GM19351 (cell line): ENCODE data around the gene AHSG.
"Not testable (repeated sequence)": the region's sequence is repeated elsewhere in the genome, so short reads cannot be mapped to it uniquely, and the experiment has no call there.

Experiments used
- ATAC-seq: cut with Tn5 transposase; IDR thresholded peaks from one replicate; pipeline ENCODE4 v1.9.1; 2021; ENCODE audit warnings: mild to moderate bottlenecking, moderate library complexity; ENCODE audit not compliant: unreplicated experiment

The AHSG gene

GRCh38 chr3:186617036-186617946 is 4.4 kb downstream of the AHSG start:
- peak; percentile 92 for ATAC-seq

GRCh38 chr3:186618318-186618938 is 5.6 kb downstream of the AHSG start:
- no peak for ATAC-seq

DNA sequence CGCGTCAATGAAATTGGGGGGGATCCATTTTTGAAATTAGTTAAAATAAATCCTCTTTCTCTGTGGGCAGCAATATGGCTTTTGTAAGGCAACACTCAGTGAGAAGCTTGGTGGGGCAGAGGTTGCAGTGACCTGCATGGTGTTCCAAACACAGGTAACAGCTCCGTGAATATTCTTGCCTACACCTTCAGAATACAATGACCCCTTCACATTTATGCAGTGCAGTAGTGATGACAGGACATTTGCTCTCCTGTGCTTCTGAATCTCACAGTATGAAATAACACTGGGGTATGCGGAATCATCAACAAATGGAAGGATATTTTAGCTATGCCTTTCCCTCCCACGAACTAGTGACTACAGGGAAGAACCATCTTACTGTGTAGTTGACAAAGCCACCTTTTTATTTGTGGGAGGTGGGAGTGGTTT is 6.9 kb downstream of the AHSG start:
- no peak for ATAC-seq

GRCh38 chr3:186620213-186621092 is 7.6 kb downstream of the AHSG start:
- no peak for ATAC-seq

GRCh38 chr3:186621894-186622650 is 9.2 kb downstream of the AHSG start:
- no peak for ATAC-seq

- no peak for ATAC-seq
Observed at GRCh38 chr3:186622651-186623310, 9.9 kb downstream of the AHSG start.

DNA sequence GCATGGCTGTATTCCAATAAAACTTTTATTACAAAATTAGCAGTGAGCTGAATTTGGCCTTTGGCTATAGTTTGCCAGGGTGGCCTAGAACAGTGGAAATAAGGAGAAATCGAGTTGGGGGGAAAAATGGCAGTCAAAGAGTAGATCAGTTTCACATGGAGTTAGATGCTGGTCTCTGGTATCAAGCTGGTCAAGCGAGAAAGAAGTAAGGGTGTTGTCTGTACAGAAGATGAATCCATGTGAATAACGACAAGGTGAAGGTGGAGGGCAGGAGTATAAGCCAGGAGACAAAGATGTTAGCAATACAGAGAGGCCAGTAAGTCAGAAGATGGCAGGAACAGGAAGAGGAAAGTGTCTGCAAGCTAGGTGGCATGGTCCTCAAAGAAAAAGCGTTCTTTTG is 11.7 kb downstream of the AHSG start:
- no peak for ATAC-seq

DNA sequence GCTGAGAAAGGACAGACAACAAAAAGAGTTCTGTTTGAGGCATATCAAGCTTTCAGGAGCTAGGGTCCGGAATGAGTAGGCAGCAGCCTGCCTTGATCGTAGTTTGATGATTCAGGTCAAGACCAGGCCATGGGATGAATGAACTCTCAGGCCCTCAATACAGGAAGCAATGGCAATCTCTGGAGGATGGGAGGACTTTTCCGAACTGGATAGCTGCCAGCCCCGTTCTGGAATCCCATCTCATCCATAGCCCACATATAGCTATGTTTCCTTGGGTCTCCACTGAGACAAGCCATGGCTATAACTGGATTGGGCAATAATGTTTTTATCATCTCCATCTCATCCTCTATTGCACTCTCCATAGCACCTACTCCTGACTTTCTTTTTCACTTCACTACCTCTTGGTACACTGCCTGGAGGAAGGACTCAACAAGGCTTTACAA is 12.8 kb downstream of the AHSG start:
- ATAC-seq: no peak

DNA sequence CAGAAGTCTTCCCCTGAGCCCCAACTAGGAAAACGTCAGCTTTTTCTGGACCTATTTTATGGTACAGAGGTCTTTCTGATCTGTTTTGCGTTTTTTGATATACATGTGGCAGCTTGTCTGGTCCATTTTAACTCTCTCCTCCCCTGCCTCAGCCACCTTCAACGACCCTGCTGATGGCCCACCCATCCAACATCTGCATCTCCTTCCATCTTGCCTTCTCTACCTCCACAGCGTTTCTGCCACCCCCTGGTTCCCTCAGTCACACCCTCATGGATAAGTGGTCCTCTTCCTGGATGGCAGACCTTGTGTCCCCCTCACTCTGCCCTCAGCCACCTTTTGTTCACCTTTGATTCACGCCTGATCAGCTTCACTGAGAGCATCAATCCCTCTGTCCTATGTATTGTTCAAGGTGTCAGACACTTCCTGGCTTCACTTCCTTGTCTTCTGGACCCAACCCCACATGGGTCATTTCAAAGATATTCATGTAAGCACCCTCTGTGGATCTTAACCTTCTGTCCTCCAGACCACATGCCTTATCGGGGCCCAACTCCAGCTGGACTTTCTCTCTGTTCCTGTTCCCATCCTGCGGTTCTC is 13.5 kb downstream of the AHSG start:
- ATAC-seq: no peak

- ATAC-seq: no peak
Observed at GRCh38 chr3:186627852-186628414, 15.1 kb downstream of the AHSG start.

- ATAC-seq: no peak
Observed at GRCh38 chr3:186628756-186629155, 15.9 kb downstream of the AHSG start.

- no peak for ATAC-seq
Observed at GRCh38 chr3:186630950-186631641, 18.2 kb downstream of the AHSG start.

DNA sequence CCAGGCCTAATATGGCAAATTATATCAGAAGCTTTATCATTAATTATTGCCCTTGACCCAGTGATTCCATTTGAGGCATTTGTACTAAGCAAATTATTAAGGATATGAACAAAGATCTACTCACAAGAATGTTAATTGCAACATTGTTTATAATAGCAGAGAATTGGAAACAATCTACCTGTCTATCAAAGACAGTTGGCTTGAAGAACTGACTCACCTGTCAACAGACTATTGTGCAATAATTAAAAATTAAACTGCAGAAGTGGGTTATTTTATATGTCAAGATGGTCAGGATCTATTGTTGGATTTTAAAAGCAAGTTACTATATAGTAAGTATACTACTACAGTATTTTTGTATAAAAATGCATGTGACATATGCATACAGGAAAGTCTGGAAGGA is 20.6 kb downstream of the AHSG start:
- ATAC-seq: no peak

GRCh38 chr3:186634207-186634606 is 21.3 kb downstream of the AHSG start:
- not testable (repeated sequence) for ATAC-seq

GRCh38 chr3:186635532-186635931 is 22.7 kb downstream of the AHSG start:
- ATAC-seq: no peak

DNA sequence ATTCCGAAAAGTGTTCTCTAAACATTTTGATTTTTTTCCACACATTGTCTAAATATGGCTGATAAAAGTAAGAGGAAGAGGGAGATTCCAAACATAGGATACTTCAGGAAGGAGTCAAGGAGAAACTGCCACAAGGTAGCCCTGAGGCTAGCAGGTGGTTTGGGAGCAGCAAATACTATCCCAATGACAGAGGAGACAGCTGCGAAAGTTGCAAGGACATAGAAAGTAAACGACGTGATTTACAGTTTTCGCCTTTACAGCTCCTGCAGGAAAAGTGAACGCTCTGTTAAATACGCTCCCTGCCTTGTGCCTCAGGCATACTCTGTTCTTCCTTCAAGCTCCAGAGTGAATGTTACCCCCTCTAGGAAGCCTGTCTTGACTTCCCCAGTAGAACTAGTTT is 23.7 kb downstream of the AHSG start:
- ATAC-seq: no peak

- no peak for ATAC-seq
Observed at GRCh38 chr3:186637686-186638085, 24.8 kb downstream of the AHSG start.

GRCh38 chr3:186638259-186638658 is 25.4 kb downstream of the AHSG start:
- no peak for ATAC-seq
